PFSK-1 (cell line): ENCODE measurements around the gene OR2G2.

ENCODE experiments used
- POLR2AphosphoS5 ChIP-seq: IDR thresholded peaks from 2 replicates; pipeline ENCODE4 v1.6.1; 2012; ENCODE audit warnings: low read depth, mild to moderate bottlenecking, control low read depth, low read length, moderate library complexity
- REST ChIP-seq, 2 experiments: IDR thresholded peaks; 2 replicates each; pipeline versions ENCODE4 v1.6.1 to v1.8.0; 2011 to 2012; ENCODE audit warnings: low read depth in 2 of 2, low read length in 2 of 2, control low read depth in 1 of 2, inconsistent platforms in 1 of 2, mild to moderate bottlenecking in 1 of 2, moderate library complexity in 1 of 2; ENCODE audit not compliant: insufficient read depth in 1 of 2
- SIN3A ChIP-seq: IDR thresholded peaks from 2 replicates; pipeline ENCODE4 v1.6.1; 2012; ENCODE audit warnings: mild to moderate bottlenecking, low read length, moderate library complexity, borderline replicate concordance; ENCODE audit not compliant: insufficient read depth
- TAF1 ChIP-seq: IDR thresholded peaks from 2 replicates; pipeline ENCODE4 v1.6.1; 2012; ENCODE audit warnings: low read length, control low read depth, borderline replicate concordance; ENCODE audit not compliant: insufficient read depth

GRCh38 chr1:247551721-247552120 lies 36.4 kb upstream of the OR2G2 start:
- TF ChIP-seq SIN3A (no peak), TAF1 (no peak), REST (IDR thresholded peaks at IDR 0.05; ENCODE audit: insufficient read depth in 1 of 2, low read depth in 2 of 2, low read length in 2 of 2) (no peak), POLR2AphosphoS5 (no peak)
